Measurements from ENCODE around the gene REG4.
"Not testable (repeated sequence)": the region's sequence is repeated elsewhere in the genome, so short reads cannot be mapped to it uniquely, and the experiment has no call there.

The REG4 gene

DNA sequence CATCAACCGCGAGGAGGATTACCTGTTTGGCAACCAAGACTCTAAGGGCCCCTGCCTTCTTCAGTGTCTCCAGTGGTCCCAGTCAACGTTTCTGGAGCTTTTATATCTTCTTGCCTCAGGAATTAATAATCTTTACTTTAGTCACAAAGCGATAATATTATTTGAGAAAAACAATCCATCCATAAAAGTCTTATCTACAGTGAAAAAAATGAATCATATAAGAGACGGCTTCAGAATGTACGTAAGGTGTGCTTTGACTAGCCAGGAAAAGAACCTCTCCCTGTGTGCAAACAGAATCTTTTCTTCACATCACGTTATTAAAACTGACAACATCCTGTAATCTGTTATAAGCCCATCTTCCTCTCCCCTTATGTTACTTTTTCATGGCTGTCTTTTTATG, at the start of gene REG4:
TSS of gene REG4 (minus strand) at position 74 of the 400 bp plus-strand sequence. CDS start 2,691 bp downstream, outside the sequence.
- DNase-seq: no peak

DNA sequence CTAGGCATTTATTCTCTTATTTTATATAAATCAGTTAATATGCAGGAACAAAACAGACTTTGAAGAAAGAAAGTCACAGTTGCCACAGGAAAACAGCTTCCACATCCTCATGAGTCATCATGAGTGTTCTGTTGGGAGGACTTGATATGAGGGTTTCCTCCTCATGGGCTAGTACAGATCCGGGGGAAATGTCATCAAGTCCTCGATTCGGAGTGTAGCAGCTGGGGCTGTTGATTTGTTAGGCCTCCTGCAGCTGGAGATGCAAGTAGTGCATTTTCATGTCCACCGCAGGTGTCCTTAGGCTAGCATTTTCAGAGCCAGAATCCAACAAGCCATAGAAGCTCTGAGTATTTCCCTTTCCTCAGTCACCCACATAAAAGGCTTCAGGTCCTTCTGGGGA, 48.4 kb upstream of the REG4 start:
- no peak for DNase-seq

- DNase-seq: not testable (repeated sequence)
Observed at GRCh38 chr1:119858556-119859214, 47.4 kb upstream of the REG4 start.

- DNase-seq: no peak
Observed at GRCh38 chr1:119858126-119858525, 46.9 kb upstream of the REG4 start.

DNA sequence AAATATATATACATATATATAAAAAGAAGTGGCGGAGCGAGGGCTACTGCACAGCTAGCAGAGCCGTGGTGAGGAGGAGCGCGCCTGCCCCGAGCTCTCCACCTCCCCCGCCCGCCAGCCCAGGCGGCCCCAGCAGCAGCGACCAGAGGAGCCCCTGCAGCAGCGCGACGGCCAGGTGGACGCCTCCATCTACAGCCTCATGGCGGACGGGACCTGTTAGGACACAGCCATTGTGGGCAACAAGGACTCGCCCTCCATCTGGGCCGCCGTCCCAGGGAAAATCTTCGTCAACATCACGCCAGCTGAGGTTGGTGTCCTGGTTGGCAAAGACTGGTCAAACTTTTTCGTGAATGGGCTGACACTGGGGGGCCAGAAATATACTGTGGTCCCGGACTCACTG, 41.9 kb upstream of the REG4 start:
- DNase-seq: no peak

DNA sequence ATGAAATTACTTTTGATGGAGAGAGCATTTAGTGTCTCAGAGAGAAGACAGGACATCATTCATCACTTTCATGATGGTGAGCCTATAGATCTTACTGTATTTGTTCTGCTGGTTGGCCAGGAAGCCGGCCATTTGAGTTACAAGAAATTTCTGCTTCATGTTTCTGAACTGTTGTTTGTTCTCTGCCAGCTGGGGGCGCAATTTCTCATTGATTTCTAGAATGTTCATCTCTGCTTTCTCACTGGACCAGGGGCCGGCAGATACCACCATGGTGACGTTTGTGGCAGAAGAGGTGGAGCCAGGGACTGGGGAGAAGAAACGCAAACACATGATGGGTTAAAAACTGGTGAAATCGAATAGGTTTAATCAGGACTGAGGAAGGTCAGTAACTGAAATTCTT, 32.9 kb upstream of the REG4 start:
- not testable (repeated sequence) for DNase-seq

- no peak for DNase-seq
Observed at GRCh38 chr1:119841306-119841705, 30.0 kb upstream of the REG4 start.

- peak; percentile 21 for DNase-seq
Observed at GRCh38 chr1:119840745-119841144, 29.5 kb upstream of the REG4 start.

DNA sequence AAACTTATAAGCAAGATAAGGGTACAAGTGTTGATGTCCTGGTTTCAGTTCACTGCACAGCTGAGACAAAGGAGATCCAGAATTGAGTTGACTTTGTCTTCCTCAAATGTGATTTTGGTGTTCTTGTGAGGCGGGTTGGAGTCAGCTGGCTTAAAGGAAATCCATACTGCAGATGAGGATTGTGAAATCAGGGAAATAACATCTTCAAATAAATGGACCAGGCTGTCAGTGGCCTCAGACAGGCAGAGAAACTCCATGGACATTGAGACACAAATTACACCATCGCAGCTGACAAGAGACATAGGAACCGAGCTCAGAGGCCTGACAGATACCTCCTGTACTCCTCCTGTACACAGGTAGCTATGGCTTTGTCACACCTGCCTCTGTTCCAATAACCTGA, 27.0 kb upstream of the REG4 start:
- DNase-seq: no peak

DNA sequence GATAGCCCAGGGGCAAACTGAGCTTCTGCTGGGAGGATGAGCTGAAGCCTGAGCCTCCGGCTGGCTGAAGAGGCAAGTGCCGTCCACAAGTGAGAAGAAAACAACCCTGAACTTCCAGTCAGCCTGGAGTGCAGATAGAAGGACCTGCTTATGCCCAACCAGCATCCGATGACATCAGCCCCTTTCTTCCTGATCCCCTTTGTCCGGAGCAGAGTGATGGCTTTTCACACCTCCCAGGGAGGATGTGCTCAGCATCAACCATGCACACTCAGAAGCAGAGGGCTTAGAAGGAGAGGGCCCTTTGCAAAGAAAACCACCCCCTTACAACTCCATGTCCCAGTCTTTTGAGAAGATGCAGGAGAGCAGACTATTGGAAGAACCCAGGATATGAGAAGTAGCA, 23.7 kb upstream of the REG4 start:
- DNase-seq: no peak

DNA sequence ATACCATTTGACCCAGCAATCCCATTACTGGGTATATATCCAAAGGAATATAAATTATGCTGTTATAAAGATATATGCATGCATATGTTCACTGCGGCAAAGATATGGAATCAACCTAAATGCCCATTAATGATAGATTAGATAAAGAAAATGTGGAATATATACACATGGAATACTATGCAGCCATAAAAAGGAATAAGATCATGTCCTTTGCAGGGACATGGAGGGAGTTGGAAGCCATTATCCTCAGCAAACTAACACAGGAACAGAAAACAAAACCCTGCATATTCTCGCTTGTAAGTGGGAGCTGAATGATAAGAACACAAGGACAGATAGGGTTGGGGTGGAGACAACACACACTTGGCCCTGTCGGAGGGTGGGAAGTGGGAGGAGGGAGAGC, 19.8 kb upstream of the REG4 start:
- DNase-seq: no peak

GRCh38 chr1:119829625-119830024, 18.4 kb upstream of the REG4 start:
- DNase-seq: no peak

DNA sequence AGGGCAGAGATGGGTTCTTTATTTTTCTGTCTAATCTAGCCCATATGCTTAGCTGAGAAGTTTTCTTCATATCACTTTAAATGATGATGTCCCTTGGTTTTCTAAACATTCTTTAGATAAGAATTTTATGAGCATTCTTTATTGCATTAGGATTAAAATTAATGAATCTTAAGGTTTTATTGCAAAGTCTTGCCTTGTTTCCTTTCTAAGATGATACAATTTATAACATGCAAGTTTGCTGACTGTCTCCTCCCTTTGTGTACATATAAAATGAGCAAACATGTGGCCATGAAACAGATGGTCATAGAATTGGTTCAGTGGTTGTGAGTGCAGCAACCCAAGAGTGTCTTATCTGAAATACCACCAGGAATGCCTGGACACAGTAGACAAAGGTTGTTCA, 17.7 kb upstream of the REG4 start:
- DNase-seq: not testable (repeated sequence)

DNA sequence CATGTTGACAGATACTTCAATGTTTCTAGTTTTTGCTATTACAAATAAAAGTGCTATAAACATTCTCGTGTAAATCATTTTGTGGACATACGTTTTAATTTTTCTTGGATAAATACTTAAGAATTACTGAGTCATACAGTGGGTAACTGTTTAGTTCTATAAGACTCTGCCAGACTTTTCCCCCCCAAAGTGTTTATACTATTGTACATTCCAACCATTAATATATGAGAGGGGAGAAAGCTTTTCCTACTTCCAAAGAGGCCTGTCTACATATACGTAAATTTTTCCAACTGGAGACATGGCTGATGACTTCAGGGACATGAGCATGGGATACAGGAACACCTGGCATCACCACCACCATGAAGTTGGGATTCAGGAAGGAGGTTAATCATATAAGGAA, 17.0 kb upstream of the REG4 start:
- no peak for DNase-seq

DNA sequence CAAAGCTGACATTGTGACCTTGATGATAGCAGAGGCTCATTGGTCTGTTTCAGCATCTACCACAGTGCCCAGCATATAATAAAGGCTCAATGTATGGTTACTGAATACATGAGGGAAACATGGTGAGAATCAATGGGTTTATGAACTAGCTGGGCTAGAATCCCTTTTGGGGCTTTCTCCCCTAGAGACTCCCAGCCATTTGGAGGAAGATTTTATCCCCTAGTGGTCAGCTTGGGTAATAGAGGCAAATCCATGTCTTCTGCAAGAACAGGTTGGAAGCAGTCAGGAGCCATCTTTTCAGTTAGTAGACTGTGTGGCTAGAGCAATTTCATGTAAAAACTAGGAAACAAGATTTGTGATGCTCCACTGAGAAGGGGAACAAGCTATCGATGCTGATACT, 15.8 kb upstream of the REG4 start:
- DNase-seq: peak; percentile 36

- peak; percentile 65 for DNase-seq
Observed at GRCh38 chr1:119822406-119822805, 11.1 kb upstream of the REG4 start.

DNA sequence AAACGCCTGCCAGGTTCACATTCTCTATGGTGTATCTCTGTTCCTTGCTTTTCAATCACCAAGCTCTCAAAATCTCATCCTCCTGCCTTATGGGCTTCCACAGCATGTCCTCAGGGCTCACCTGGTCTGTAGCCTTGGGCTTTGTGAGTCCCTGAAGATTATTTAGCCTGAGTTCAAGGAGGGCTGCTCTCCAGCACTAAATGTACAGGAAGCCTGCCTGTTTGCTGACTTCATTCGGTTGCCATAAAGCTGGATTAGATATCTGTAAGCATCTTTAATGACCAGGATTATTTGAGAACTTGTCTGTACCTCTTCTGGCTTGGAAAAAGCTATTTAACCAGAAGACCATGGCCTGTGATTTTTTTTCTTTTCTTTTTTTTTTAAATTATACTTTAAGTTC, 6.9 kb upstream of the REG4 start:
- peak; percentile 54 for DNase-seq

DNA sequence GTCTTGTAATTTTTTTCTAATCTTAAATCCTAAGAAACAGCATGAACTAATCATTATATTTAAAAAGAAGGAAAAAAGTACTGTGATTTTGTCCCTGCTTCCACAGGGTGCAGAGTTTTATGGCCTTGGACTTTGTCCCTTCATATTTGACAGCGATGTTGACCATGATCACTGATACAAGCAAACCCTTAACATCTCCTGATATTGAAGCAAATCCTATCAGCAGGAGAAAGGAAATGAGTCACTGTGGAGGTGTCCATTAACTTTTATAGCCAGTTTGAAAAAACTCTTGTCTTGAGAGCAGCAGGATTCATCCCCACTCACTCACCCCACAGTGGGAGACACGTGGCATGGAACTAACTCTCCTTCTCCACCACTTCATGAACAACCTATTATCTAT, 5.1 kb upstream of the REG4 start:
- DNase-seq: no peak

DNA sequence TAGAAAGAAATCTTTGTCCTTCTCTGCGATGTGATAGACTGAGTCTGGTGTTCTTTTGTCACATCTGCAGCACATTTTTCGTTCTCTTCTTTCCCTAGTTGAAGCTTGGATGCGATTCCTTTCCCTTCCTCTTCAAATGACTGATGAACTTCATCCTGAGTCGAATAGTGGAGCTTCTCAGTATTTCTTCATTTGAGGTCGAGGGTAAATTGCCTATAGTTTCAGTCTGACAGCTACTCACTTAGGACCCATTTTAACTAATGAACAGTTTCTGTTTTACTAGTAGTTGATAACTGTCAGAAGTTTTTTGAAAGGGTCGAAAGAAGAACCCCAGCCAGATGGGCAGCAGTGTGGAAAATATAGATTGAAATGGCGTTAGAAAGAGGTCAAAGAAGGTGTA, 4.7 kb upstream of the REG4 start:
- DNase-seq: no peak

DNA sequence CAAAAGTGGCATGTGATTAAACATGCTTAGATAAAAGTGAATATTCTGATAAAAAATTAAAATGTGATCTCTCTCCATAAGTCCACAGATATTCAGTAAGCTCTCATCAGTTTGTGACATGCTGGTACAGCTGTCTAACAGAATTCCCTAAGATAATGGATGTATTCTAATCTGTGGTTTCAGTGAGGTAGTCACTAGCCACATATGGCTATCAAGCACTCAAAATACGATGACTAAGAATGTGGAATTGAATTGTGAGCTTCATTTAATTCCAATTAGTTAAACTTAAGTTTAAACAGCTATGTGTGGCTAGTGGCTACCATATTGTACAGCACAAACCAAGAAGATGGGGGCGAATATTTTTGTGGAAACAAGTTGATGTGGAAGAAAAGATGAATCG, 4.1 kb upstream of the REG4 start:
- no peak for DNase-seq

GRCh38 chr1:119814288-119814687, 3.0 kb upstream of the REG4 start:
- no peak for DNase-seq

DNA sequence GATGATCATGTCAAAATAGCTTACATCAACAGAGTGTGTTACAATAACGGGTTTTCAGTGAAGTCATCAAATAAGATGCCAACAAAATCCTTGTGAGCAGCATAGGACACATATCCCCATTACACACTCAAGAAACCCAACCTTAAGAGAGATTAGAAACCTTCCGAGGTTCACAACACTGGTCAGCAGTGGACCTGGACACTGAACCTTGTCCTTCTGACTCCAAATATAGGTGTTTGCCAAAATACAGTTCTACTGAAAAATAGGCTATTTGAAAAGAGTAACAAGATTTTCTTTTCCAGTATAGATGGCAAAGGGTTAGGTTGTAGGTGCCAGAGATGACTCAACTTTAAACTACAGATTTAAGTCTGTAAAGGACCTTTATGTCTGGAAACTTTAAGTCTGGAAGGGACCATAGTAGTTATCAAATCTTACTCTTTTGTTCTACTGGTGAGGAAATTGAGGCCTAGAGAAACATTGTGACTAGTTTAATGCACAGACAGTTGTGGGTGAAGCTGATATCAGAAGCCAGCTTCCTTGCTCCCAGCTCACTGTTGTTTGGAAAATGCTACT, 811 bp upstream of the REG4 start:
- no peak for DNase-seq

- peak; percentile 80 for DNase-seq
Observed at GRCh38 chr1:119808972-119809550, 2.2 kb downstream of the REG4 start.

DNA sequence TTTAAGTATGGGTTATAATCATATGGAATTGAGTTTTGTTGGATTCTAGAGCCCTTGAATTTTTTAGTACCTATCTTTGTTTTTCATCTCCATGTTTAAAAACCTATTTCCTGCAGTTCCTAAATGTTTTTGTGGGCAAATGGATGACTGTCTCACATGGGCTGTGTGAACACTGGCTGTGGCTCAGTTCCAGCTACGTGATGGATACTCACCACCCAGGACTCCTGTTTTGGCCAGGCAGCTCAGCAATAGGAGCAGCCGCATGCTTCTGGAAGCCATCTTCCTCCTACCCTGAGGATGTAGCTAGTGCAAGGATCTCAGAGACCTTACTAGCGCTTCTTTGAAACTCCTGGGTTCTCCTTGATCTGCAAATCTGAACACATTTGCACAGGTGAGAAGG, 2.8 kb downstream of the REG4 start:
- DNase-seq: no peak

DNA sequence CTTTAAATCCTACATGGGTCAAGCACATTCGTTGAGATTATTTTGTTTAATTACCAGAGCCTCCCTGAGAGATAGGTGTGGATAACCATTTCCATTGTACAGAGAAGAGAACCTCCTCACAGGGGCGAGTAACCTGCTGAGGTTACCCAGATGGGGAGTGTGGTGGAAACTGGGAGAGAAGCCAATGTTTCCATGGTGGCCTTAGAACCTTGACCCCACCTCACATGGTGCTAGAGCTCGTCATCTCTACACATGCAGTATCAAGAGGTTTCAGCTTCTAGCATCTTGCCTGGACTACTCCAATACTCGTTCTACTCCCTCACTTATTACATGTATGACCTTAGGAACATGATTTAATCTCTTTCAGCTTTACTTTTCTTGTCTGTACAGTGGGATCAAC, 4.8 kb downstream of the REG4 start:
- DNase-seq: no peak
